HEK293 (cell line): Measurements from ENCODE around the gene VAV3.
A peak's percentile ranks its signal among the peaks of the same experiment; 100 is the strongest.

Experiments
- AEBP2 ChIP-seq: fragments of 450-650 bp; formaldehyde crosslinking; IDR thresholded peaks from 2 replicates; pipeline ENCODE4 v1.5.1; 2016; ENCODE audit warnings: missing biosample characterization, missing genetic modification characterization, borderline replicate concordance
- GFI1B ChIP-seq: fragments of 450-650 bp; formaldehyde crosslinking; IDR thresholded peaks from 2 replicates; pipeline ENCODE4 v1.5.1; 2016; ENCODE audit warnings: missing biosample characterization, missing genetic modification characterization
- MEIS1 ChIP-seq: sonication (generic); formaldehyde crosslinking; IDR thresholded peaks from 2 replicates; pipeline ENCODE4 v1.8.1; 2022; ENCODE audit warnings: missing genetic modification reagents, mild to moderate bottlenecking, borderline replicate concordance
- OSR2 ChIP-seq: fragments of 450-650 bp; formaldehyde crosslinking; IDR thresholded peaks from 2 replicates; pipeline ENCODE4 v1.5.1; 2016; ENCODE audit warnings: missing biosample characterization, missing genetic modification characterization
- OVOL3 ChIP-seq: fragments of 450-650 bp; formaldehyde crosslinking; IDR thresholded peaks from 2 replicates; pipeline ENCODE4 v1.5.1; 2016; ENCODE audit warnings: missing biosample characterization, missing genetic modification characterization
- PRDM10 ChIP-seq: fragments of 450-650 bp; formaldehyde crosslinking; IDR thresholded peaks from 2 replicates; pipeline ENCODE4 v1.5.1; 2016; ENCODE audit warnings: missing biosample characterization, missing genetic modification characterization
- ZBTB20 ChIP-seq: fragments of 450-650 bp; formaldehyde crosslinking; IDR thresholded peaks from 2 replicates; pipeline ENCODE4 v1.5.1; 2016; ENCODE audit warnings: missing biosample characterization, missing genetic modification characterization
- ZBTB21 ChIP-seq: fragments of 450-650 bp; formaldehyde crosslinking; IDR thresholded peaks from 2 replicates; pipeline ENCODE4 v1.5.1; 2017; ENCODE audit warnings: missing biosample characterization, missing genetic modification characterization
- ZBTB48 ChIP-seq: fragments of 450-650 bp; formaldehyde crosslinking; IDR thresholded peaks from 2 replicates; pipeline ENCODE4 v1.5.1; 2016; ENCODE audit warnings: missing biosample characterization, missing genetic modification characterization
- ZNF211 ChIP-seq: fragments of 450-650 bp; formaldehyde crosslinking; IDR thresholded peaks from 2 replicates; pipeline ENCODE4 v1.5.1; 2016; ENCODE audit warnings: low read depth, missing biosample characterization, missing genetic modification characterization
- ZNF214 ChIP-seq: fragments of 450-650 bp; formaldehyde crosslinking; IDR thresholded peaks from 2 replicates; pipeline ENCODE4 v1.5.1; 2017; ENCODE audit warnings: missing biosample characterization, mild to moderate bottlenecking, missing genetic modification characterization, borderline replicate concordance
- ZNF292 ChIP-seq: fragments of 450-650 bp; formaldehyde crosslinking; IDR thresholded peaks from 2 replicates; pipeline ENCODE4 v1.5.1; 2016; ENCODE audit warnings: low read depth, missing biosample characterization, missing genetic modification characterization, borderline replicate concordance
- ZNF302 ChIP-seq: fragments of 450-650 bp; formaldehyde crosslinking; IDR thresholded peaks from 2 replicates; pipeline ENCODE4 v1.5.1; 2016; ENCODE audit warnings: missing biosample characterization, missing genetic modification characterization, low read depth
- ZNF324 ChIP-seq: fragments of 450-650 bp; formaldehyde crosslinking; IDR thresholded peaks from 2 replicates; pipeline ENCODE4 v1.5.1; 2016; ENCODE audit warnings: missing biosample characterization, missing genetic modification characterization
- ZNF366 ChIP-seq: fragments of 450-650 bp; formaldehyde crosslinking; conservative IDR thresholded peaks from 2 replicates; pipeline ENCODE4 v1.5.1; 2016; ENCODE audit warnings: missing biosample characterization, missing genetic modification characterization
- ZNF423 ChIP-seq: fragments of 450-650 bp; formaldehyde crosslinking; IDR thresholded peaks from 2 replicates; pipeline ENCODE4 v1.5.1; 2016; ENCODE audit warnings: missing biosample characterization, missing genetic modification characterization
- ZNF513 ChIP-seq: fragments of 450-650 bp; IDR thresholded peaks from 2 replicates; pipeline ENCODE4 v1.5.1; 2018; ENCODE audit warnings: missing biosample characterization, missing genetic modification characterization
- ZNF548 ChIP-seq: fragments of 450-650 bp; formaldehyde crosslinking; IDR thresholded peaks from 2 replicates; pipeline ENCODE4 v1.5.1; 2016; ENCODE audit warnings: missing biosample characterization, missing genetic modification characterization
- ZNF558 ChIP-seq: fragments of 450-650 bp; formaldehyde crosslinking; IDR thresholded peaks from 2 replicates; pipeline ENCODE4 v1.5.1; 2016; ENCODE audit warnings: missing biosample characterization, missing genetic modification characterization
- ZNF623 ChIP-seq: fragments of 450-650 bp; formaldehyde crosslinking; IDR thresholded peaks from 2 replicates; pipeline ENCODE4 v1.5.1; 2016; ENCODE audit warnings: missing biosample characterization, missing genetic modification characterization
- ZNF776 ChIP-seq: fragments of 450-650 bp; formaldehyde crosslinking; IDR thresholded peaks from 2 replicates; pipeline ENCODE4 v1.5.0; 2017; ENCODE audit warnings: missing biosample characterization, missing genetic modification characterization, borderline replicate concordance
- ZNF777 ChIP-seq: fragments of 450-650 bp; formaldehyde crosslinking; IDR thresholded peaks from 2 replicates; pipeline ENCODE4 v1.5.1; 2017; ENCODE audit warnings: missing biosample characterization, missing genetic modification characterization, borderline replicate concordance
- ZSCAN23 ChIP-seq: fragments of 450-650 bp; formaldehyde crosslinking; IDR thresholded peaks from 2 replicates; pipeline ENCODE4 v1.5.1; 2016; ENCODE audit warnings: missing biosample characterization, missing genetic modification characterization
- ZXDB ChIP-seq: fragments of 450-650 bp; formaldehyde crosslinking; IDR thresholded peaks from 2 replicates; pipeline ENCODE4 v1.5.1; 2016; ENCODE audit warnings: missing biosample characterization, missing genetic modification characterization
- TF ChIP-seq, protein P1 (sequence below): fragments of 450-650 bp; formaldehyde crosslinking; IDR thresholded peaks from 2 replicates; pipeline ENCODE4 v1.5.0; 2017; ENCODE audit warnings: missing biosample characterization, missing genetic modification characterization, borderline replicate concordance
- TF ChIP-seq, protein P2 (sequence below): fragments of 450-650 bp; formaldehyde crosslinking; IDR thresholded peaks from 2 replicates; pipeline ENCODE4 v1.5.1; 2016; ENCODE audit warnings: missing biosample characterization, missing genetic modification characterization
- TF ChIP-seq, protein P3 (sequence below): fragments of 450-650 bp; formaldehyde crosslinking; IDR thresholded peaks from 2 replicates; pipeline ENCODE4 v1.5.1; 2017; ENCODE audit warnings: missing biosample characterization, missing genetic modification characterization
- TF ChIP-seq, protein P4 (sequence below): fragments of 450-650 bp; formaldehyde crosslinking; IDR thresholded peaks from 2 replicates; pipeline ENCODE4 v1.5.1; 2017; ENCODE audit warnings: missing biosample characterization, mild to moderate bottlenecking, missing genetic modification characterization, moderate library complexity

Gene VAV3

DNA sequence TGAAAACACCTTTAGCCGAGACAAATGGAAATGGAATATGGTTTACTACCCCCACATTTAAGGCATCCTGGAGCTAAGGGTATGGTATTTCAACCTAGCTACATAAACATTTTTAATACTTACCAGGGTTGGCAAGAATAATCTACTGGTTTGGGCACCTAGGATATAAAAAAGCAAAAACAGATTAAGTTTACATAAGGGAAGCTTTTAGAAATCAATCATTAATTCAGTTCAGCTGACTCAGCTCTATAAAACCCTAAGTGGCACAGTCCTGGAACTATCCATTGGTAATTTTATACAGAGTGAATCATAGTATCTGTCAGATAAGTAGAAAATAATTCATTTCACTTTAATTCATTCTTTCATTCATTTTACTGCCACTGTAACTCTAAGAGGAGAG lies 355.2 kb downstream of the VAV3 start (continued):
- TF ChIP-seq ZNF777 (tag by site-specific recombination) (no peak), ZNF324 (tag by site-specific recombination) (no peak), ZXDB (tag by site-specific recombination) (peak; percentile 56), ZBTB20 (no peak), ZSCAN23 (tag by site-specific recombination) (no peak), PRDM10 (peak; percentile 83), ZBTB21 (tag by site-specific recombination) (no peak), ZBTB48 (tag by site-specific recombination) (no peak), ZNF776 (no peak), ZNF548 (tag by site-specific recombination) (no peak), MEIS1 (CRISPR knock-in tag) (no peak), ZNF513 (tag by site-specific recombination) (no peak), ZNF292 (no peak), ZNF558 (tag by site-specific recombination) (no peak), ZNF423 (tag by site-specific recombination) (no peak), OSR2 (tag by site-specific recombination) (peak; percentile 37; the same call in 1 of the 2 replicates), ZNF302 (tag by site-specific recombination) (no peak), GFI1B (tag by site-specific recombination) (no peak), OVOL3 (no peak), AEBP2 (tag by site-specific recombination) (no peak), ZNF211 (no peak), ZNF214 (tag by site-specific recombination) (no peak), ZNF623 (no peak), ZNF366 (tag by site-specific recombination) (peak; percentile 28; the same call in 1 of the 2 replicates)
- TF ChIP-seq, protein P1, sequence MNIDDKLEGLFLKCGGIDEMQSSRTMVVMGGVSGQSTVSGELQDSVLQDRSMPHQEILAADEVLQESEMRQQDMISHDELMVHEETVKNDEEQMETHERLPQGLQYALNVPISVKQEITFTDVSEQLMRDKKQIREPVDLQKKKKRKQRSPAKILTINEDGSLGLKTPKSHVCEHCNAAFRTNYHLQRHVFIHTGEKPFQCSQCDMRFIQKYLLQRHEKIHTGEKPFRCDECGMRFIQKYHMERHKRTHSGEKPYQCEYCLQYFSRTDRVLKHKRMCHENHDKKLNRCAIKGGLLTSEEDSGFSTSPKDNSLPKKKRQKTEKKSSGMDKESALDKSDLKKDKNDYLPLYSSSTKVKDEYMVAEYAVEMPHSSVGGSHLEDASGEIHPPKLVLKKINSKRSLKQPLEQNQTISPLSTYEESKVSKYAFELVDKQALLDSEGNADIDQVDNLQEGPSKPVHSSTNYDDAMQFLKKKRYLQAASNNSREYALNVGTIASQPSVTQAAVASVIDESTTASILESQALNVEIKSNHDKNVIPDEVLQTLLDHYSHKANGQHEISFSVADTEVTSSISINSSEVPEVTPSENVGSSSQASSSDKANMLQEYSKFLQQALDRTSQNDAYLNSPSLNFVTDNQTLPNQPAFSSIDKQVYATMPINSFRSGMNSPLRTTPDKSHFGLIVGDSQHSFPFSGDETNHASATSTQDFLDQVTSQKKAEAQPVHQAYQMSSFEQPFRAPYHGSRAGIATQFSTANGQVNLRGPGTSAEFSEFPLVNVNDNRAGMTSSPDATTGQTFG (tag by site-specific recombination), result no peak
- TF ChIP-seq, protein P2, sequence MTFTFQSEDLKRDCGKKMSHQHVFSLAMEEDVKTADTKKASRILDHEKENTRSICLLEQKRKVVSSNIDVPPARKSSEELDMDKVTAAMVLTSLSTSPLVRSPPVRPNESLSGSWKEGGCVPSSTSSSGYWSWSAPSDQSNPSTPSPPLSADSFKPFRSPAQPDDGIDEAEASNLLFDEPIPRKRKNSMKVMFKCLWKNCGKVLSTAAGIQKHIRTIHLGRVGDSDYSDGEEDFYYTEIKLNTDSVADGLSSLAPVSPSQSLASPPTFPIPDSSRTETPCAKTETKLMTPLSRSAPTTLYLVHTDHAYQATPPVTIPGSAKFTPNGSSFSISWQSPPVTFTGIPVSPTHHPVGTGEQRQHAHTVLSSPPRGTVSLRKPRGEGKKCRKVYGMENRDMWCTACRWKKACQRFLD (tag by site-specific recombination), result no peak
- TF ChIP-seq, protein P3, sequence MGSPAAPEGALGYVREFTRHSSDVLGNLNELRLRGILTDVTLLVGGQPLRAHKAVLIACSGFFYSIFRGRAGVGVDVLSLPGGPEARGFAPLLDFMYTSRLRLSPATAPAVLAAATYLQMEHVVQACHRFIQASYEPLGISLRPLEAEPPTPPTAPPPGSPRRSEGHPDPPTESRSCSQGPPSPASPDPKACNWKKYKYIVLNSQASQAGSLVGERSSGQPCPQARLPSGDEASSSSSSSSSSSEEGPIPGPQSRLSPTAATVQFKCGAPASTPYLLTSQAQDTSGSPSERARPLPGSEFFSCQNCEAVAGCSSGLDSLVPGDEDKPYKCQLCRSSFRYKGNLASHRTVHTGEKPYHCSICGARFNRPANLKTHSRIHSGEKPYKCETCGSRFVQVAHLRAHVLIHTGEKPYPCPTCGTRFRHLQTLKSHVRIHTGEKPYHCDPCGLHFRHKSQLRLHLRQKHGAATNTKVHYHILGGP (tag by site-specific recombination), result no peak
- TF ChIP-seq, protein P4, sequence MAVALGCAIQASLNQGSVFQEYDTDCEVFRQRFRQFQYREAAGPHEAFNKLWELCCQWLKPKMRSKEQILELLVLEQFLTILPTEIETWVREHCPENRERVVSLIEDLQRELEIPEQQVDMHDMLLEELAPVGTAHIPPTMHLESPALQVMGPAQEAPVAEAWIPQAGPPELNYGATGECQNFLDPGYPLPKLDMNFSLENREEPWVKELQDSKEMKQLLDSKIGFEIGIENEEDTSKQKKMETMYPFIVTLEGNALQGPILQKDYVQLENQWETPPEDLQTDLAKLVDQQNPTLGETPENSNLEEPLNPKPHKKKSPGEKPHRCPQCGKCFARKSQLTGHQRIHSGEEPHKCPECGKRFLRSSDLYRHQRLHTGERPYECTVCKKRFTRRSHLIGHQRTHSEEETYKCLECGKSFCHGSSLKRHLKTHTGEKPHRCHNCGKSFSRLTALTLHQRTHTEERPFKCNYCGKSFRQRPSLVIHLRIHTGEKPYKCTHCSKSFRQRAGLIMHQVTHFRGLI (tag by site-specific recombination), result peak; percentile 76; the same call in 1 of the 2 replicates
